GM19452 (cell line): ENCODE measurements around the gene BMF.
A peak's percentile ranks its signal among the peaks of the same experiment; 100 is the strongest.

Experiments used
- ATAC-seq: cut with Tn5 transposase; IDR thresholded peaks from one replicate; pipeline ENCODE4 v1.9.1; 2021; ENCODE audit not compliant: unreplicated experiment

Gene BMF

DNA sequence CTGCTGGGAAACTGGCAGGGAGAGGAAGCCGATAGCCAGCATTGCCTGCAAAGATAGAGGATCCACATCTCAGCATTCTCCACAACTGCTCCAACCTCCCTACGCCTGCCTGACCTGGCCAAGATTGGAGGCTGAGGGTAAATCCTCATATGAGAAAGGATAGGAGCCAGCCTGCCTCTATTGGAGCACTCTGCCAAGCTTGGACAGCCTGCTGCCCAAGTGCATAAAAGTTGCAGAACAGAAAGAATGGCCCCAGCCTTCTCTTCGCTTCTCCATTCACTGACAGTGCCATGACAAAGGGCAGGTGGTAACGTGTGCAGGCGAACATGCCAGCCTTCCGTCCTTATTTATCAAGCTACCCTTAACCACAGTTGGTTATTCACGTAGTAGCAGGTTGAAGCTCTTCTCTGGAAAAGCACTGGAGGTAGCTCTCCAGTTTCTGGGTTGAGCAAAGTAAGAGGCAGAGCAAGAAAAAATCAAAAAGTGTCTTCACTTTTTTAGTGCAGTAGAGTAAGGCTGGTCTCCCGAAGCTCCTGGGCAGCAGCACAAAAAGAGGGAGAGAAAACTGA, 4.3 kb downstream of the BMF start:
- ATAC-seq: no peak

DNA sequence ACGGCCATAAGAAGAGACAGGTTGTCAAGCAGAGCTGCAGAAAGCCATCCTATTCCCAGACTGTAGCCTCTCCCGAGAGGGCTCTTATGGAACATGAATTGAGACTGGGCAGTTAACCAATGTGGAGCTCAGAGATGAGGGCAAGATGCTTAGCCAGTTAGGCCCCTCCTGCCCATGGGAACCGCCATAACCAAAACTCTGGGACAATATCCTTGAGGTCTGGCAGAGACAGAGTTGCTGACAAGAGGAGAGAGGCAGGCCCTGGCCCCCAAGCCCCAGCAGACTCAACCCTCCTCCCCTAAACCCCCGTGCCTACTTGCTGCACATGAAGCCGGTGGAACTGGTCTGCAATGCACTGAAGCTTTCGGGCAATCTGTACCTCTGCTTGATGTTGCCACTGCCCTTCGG, 4.8 kb downstream of the BMF start:
- no peak for ATAC-seq

DNA sequence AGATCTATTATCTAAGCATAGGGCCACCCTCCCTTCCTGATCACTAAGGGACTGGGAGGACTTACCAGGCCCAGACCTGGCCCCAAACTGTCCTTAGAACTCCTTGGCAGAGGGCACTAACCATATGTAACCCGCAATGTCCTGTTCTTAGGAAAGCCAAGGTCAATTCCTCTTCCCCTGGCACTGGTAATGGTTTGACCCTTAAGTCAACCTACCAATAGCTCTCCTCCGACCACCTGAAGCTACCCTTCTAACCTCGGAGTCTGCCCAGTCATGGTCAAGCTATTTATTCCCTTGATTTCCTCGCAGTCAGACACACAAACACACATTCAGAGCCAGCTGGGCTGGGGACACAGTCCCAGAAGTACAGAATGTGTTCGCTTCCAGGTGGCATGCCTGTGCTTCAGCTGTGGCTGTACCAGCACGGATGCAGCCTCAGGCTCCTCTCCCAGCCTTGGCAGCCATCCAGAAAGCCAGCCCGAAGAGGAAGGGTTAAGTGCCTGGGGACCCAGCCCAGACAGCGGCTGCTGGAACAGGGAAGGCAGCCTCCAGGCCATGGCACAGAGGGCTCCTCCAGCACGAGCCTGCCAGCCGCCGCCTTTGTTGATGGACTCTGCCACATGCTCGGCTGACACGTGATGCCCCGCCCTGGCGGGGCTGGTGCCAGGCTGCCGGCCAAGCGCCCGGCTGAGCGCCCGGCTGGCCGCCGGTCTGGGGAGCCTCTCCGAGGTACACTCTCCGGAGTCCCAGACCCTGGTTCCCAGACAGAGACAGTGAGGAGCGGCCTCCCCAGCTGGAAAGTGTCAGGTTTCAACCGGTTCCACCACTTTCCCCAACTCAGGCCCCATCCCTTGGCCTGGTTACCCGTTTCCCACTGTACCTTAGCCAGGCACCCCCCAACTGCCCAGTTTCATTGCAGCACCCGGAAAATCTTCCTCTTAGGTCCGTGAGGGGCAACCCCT, 5.5 kb downstream of the BMF start:
- no peak for ATAC-seq

DNA sequence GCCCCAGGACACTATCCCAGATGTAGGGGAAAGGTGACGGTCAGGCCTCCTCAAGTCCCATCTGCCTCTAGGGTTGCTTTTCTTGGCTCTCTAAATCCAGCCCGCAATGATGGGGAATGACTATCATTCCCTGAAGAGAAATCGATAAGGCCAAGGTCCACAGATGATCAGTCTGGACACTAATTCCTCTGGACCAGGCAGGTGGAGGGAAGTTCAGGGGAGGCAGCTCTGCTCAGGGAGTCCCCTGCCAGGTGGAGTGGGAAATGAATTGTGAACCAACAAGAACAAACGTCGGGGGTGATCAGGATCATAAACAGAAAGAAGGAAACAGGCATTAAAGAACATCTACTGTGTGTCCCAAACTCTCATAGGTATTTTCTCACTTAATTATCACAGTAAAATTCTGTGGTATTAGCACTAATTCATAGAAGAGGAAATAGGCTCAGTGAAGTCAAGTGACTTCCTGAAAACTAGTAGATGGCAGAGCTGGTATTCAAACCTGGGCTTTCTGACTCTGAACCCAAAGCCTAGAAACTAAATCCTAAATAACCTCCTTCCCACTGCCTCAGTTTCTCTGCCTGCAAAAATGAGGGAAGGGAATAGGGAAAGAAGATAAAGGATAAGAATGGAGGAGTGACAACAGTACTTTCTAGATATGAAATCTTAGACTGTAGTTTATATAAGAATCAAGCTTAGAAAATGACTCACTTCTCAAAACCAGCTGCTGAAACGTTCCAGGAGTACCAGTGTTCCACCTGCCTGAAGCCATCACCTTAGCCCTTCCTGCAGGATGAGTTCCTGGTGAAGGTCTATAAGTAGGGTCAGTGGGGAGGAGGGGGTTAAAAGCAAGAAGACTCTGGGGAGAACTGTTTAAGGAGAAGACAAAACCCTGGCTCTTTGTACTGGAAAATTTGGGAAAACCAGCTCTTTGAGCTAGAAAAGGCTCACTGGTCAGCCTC, 7.5 kb downstream of the BMF start:
- ATAC-seq: no peak

DNA sequence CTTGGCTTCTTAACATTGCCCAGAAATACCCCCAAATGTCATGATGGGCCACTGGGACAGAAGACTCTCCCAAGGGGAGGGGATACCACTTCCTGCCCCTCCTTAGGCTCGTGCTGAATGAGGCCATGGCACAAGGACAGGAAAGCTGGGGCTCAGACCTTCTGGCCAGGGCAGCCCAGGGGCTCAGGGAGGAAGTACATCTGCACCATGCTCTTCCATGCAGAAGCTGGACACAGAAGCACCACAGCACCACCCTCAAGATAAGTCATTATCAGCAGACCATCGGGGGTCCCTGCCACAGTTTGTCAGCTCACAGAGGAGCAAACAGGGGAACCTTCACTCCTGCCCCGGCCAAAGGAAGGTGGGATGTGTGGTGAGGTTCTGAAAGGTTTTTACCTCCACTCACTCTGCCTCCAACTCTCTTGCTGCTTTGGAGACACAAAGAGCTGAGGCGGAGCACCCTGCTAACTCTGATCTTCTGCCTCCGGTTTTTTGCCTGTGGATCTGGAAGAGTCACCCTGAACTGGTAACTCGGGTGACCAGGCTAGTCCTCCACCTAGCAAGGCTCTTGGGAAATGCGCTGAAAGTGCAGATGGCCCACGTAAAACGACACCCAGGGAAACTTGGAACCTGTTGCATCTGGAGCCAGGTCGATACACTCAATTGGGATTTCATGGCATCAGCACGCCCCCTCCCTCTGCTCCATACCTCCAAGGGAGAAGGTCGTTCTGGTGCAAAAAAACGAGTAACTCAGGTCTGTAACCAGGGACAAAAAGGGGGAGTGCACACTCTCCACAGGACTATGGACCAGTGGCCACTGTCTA, 8.3 kb downstream of the BMF start:
- no peak for ATAC-seq

DNA sequence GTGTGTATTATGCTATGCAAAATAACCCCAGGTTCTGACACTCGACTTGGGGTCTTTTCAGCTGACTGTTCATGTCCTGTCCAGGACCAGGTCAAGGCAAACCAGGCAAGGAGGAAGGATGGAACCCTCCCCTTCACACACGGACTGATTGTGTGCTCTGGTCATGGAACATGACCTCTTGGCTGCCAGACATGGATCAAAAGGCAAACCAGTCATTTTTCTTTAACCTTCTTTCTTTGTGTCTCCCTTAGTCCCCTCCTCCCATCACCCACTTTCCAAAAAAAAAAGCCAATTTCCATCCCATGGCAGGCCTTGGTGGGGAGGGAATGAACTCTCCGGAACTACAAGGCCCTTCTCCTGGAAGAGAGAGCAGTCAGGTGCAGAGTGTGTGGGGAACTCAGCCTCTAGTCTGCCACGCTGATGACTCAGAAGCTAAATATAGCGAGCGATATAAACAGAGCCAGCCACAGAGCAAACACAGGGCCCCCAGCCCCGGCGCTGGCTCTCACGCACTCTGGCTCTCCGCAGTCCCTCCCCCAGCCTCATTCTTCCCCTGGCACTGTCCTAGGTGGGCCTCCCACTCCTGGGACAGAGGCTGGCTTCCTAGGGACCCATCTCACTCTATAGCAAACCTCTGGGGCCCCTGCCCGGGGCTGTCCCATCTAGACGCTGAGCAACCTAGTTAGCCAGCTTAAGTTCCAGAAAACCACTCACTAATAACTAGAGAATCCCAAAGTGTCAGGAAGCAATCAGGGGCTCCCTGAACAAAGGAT, 10.0 kb downstream of the BMF start:
- ATAC-seq: peak; percentile 81

DNA sequence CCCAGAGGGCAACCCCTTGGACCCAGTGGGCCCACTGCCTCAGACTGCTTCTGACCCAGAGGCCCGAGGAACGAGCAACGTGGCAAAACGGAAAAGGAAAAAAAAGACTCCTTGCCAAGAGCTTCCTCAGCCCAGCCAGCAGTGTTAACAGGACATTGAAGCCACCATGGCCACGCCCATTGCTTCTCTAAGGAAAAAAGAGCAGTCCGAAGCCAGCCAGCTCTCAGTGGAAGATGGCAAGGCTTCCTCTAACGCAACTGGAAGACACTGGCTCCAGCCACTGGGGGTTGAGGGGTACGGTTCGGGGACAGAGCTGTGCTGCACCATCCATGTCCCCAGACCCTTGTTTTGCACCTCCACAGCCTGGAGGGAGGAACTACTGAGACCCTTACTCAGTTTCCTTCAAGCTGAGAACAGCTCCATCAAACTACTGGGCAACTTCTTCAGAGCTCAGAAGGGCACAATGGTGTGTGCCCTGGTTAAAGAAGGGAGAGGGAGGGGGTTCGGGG, 10.7 kb downstream of the BMF start:
- no peak for ATAC-seq

DNA sequence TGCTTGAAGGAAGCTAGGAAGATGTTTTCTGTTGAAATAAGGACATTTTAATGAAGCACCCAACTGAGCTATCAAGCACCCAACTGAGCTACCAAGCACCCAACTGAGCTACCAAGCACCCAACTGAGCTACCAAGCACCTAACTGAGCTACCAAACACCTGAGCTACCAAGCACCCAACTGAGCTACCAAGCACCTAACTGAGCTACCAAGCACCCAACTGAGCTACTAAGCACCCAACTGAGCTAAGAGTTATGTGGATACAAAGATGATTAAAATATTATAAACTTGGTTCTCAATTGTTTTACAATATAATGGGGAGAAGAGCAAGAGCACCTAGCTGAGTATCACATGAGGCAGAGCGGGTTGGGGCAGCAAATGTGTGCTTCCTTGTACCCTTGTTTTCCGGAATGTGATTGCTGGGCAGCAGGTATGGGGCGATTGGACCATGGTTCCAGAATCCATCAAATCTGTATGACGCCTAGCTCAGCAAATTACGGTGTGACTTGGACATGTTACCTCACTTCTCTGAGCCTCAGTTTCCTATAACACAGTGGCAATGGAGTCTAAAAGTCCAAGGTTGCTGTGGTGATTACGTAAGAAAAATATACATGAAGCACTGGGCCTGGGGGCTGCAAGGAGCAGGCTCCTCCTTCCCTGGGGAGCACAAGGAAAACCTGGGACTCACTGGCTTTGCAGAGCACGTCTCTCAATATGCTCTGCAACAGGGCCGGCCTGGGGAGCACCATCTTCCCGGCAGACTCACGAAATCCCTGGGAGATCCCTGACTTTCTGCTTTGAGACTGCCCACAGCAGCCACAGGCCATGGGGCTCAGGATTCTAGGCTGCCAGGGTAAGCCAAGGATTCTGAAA, 11.3 kb downstream of the BMF start:
- ATAC-seq: no peak

DNA sequence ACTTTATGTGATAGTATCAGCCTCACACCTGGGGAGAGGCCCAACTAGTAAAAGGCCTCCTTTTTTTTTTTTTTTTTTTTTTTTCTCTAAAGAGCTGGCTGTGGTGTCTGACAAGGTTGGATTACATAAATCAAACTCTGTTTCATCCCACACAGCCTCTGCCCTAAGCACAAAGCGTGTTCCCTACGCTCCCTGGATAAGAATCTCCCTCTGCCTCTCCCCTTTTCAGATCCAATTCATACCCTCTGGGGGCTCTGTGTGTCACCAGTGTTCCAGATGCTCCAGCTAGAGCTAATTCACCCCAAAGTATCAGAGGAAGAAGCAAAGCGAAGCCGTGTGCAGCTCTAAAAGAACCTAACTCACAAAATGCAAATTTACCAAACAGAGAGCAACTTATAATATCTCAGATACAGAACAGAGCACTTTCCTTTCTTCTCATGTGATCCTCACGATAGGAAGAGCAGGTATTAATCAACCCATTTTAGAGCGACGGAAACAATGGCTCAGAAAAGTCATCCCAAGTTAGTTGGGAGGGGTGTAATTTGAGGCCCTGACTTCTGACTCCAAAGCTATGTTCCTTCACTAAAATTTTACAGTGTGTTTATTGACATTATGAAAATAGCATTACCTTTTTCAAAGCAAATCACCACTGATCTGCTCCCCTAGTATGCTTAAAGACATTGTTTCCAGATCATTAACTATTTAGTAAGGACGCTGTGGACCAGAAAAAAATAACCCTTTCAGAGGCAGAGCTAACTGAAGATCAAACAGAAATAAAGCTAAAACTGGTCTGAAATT, 12.4 kb downstream of the BMF start:
- ATAC-seq: no peak

DNA sequence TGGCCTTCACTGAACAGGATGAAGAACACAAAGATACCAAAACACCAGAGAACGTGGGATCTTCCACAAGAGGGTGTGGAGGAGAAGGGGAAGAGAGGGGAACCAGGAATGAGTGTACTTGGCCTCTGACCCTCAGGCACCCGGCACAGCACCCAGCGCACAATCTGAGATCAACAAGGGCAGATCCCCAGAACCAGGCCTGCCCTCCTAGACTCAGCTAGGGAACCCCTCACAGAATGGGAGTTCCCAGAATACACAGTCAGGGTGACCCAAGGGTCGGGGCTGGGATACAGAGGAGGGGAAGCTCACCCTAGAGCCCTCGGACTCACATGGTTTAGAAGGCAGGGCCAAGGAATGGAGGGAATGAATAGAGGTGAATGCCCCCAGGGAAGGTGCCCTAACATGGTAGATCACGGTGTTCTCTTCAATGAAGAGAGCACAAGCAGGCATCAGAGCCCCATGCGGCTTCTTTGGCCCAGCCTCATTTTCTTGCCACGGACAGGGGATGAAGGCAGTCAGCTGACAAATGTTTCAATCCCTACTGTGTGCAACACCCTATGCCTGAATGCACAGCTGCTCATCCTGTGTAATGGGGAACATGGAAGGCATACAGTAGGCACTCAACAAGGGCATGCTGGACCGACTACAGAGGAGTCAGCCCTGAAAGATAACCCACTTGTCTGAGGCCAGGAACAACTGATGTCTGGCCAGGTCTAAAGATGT, 13.1 kb downstream of the BMF start:
- ATAC-seq: no peak

DNA sequence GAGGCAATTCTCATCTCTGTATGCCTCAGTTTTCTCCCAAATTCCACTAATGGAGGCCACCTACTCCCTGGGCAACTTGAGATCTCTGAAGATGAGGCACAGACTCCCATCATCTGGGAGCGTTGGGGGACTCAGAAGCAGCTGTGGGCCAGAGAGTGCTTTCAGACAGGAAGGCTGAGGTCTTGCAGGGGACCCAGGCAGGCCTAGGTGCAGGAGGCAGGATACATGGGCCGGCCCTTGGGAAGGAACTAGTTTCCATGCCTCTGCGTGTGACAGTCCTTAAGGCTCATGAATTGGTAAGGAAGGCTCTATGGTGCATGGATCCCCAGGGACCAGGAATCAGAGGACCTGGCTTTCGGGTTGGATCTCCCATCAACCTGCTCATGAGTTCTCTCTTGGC, 14.5 kb downstream of the BMF start:
- ATAC-seq: no peak

DNA sequence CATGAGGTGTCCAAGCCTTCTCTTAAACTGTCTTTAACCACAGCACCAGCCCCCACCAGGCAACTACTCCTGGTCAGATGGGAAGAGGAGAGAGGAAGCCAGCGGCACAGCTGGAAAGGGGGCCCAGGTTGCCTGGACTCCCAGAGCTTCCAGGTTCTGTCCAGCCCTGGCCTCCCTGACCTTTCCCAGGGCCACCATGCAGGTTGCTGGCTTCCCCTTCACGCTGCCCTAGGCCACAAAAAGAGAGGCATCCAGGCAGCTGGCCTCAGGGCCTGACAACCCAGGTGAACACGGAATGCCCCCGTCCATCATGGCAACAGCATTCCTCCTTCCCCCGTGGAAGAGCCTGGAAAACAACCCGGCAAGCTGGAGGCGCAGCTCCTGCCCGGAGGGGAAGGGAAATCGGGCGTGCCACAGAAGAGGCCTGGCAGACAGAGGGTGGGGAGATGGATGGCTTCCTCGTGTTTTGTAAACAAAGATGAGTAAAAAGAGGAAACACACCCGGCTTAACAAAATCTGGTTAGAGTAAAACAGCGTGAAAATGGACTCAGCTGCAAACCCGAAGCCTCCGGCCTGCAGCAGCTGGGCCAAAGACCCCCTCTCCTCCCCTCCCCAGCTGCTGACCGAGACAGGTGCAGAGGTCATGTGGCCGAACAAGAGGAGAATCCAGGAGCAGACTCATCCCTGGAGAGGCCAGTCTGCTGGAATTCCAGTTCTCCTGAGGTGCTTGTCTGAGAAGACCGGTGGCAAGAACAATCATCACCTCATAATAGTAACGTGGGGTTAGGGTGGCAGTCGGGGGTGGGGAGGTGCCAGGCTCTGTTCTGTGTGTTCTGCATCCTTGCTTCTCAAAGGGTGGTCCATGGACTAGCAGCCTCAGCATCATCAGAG, 15.5 kb downstream of the BMF start:
- ATAC-seq: no peak

DNA sequence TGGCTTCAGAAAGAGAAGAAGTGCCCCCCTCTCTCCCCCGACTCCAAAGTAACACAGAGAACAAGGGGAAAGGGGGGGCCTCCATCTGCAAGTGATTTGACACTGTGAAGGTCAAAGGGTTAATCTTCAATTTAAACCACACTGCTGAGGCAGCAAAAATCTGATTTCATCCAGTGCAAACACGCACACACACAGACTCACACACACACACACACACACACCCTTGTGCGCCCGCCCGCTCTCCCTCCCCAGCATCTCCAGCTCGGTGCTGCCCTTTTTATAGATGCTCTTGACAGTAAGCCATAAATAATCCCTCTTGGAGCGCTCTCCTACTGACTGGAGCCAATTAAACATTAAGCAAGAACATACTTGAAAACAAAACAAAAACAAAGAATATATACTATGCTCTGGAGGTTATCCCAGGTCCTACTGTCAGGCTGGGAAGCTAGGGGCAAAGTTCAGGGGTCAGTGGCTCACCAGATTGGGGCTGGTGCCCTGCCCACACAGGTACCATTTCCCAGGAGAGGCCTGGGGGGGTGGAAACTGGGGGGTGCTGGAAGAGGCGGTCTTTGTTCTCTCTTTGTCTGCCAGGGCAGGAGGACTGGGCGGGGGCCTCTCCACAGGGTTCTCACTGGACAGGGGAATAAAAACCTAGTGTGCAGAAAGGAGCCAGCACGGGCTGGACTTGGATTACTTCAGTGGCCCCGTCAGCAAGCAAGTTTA, 16.3 kb downstream of the BMF start:
- ATAC-seq: no peak

DNA sequence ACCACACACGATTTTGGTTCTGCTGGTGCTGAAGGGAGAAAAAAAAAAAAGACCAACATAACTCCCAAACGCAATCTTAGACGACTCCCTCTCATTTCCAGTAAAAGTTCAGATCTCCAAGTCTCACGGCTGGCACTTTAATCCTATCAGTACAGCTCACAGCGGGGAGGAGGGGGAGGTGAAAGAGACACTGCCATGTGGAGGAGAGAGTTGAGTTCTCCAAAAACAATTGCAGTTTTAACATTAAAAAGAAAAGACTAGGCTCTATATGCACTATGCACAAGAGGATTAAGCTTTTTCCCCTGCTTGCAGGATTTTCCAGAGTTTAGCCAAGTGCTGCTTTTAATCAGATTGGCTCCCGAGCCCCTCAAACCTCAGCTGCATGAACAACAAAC, 16.8 kb downstream of the BMF start:
- ATAC-seq: no peak

DNA sequence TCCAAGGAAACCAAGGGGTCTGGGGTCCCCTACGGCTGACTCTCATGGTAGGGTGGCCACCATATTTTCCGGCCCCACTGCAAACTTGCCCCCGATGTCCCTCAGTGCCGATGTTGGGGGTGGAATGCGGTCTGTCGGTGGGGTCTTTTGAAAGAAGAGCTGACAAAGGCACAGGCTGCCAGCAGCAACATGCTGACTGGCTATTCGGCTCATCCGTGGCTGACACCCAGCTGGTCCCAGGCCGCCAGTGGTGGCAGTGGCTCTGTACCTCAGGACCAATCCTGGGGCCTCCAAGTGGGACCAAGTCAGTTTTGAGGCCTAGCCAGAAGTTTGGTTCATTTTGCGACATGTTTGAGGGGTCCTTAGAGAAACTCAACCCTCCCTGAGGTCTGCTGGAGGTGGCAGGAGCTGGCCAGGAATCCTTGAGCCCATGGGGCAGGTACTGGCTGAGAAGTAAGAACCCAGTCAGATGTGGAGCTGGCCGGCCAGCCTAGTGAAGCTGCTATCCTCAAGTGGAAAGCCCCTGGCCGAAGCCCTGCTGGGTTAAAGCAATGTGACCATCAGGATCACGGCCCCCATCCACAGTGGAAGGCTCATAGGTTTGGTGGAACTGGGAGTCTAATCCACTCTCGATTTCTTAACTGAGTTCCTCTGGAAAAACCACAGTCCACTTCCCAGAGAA, 17.8 kb downstream of the BMF start:
- ATAC-seq: no peak
